Nephron (organoid): ENCODE results near the gene ERCC1.

ENCODE experiments used
- H3K27ac Mint-ChIP-seq, 3 experiments: 2 replicates each; pipeline ENCODE4 v1.8.0; 2020; ENCODE audit warnings: mixed read lengths in 3 of 3, mild to moderate bottlenecking in 2 of 3, moderate library complexity in 1 of 3
- H3K27me3 Mint-ChIP-seq: 2 replicates; pipeline ENCODE4 v1.8.0; 2021; ENCODE audit warnings: low read depth, mild to moderate bottlenecking, moderate library complexity, mixed read lengths
- H3K36me3 Mint-ChIP-seq: 2 replicates; pipeline ENCODE4 v1.8.0; 2020; ENCODE audit warnings: low read depth, mixed read lengths
- H3K4me1 Mint-ChIP-seq: 2 replicates; pipeline ENCODE4 v1.8.0; 2020; ENCODE audit warnings: mixed read lengths
- H3K4me3 Mint-ChIP-seq, 3 experiments: 2 replicates each; pipeline ENCODE4 v1.8.0; 2020; ENCODE audit warnings: mild to moderate bottlenecking in 3 of 3, mixed read lengths in 3 of 3, moderate library complexity in 2 of 3
- H3K9me3 Mint-ChIP-seq: 2 replicates; pipeline ENCODE4 v1.8.0; 2020; ENCODE audit warnings: mixed read lengths
- TF ChIP-seq, protein P1 (sequence below), 3 experiments: fragments of 200-600 bp; sonication (generic); IDR thresholded peaks; one replicate each; pipeline ENCODE4 v1.5.0; 2021; ENCODE audit warnings: antibody characterized with exemption in 3 of 3; ENCODE audit not compliant: unreplicated experiment in 3 of 3

Gene ERCC1

DNA sequence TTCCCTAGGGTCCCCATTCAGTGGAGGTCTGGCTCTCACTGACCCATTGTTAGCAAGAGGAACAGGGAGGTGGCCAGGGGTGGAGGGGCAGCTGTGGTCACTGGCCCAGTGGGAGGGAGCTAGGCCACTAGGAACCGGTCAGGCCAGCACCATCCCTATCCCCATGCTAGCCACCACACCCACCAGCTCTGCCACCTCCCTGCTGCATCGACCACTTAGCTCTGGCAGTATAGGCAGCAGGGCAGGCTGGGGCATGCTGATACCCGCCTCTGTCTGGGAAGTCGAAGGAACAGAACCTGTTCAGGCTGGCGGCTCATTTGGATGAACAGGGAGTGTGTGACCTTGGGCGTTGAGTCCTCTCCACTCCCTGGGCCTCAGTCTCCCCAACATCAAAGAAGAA is 23.5 kb downstream of the ERCC1 start:
- TF ChIP-seq, protein P1, sequence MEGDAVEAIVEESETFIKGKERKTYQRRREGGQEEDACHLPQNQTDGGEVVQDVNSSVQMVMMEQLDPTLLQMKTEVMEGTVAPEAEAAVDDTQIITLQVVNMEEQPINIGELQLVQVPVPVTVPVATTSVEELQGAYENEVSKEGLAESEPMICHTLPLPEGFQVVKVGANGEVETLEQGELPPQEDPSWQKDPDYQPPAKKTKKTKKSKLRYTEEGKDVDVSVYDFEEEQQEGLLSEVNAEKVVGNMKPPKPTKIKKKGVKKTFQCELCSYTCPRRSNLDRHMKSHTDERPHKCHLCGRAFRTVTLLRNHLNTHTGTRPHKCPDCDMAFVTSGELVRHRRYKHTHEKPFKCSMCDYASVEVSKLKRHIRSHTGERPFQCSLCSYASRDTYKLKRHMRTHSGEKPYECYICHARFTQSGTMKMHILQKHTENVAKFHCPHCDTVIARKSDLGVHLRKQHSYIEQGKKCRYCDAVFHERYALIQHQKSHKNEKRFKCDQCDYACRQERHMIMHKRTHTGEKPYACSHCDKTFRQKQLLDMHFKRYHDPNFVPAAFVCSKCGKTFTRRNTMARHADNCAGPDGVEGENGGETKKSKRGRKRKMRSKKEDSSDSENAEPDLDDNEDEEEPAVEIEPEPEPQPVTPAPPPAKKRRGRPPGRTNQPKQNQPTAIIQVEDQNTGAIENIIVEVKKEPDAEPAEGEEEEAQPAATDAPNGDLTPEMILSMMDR (IDR thresholded peaks at IDR 0.05; ENCODE audit: unreplicated experiment in 3 of 3): no peak
- Mint-ChIP-seq H3K36me3 (no peaks in the 10 kb centered on the region), H3K27me3 (peaks cover 89% of the 10 kb centered on the region), H3K9me3 (no peaks in the 10 kb centered on the region), H3K4me1 (peaks cover 14% of the 10 kb centered on the region), H3K4me3 (no peak overlapping the region), H3K27ac (no peak overlapping the region)

DNA sequence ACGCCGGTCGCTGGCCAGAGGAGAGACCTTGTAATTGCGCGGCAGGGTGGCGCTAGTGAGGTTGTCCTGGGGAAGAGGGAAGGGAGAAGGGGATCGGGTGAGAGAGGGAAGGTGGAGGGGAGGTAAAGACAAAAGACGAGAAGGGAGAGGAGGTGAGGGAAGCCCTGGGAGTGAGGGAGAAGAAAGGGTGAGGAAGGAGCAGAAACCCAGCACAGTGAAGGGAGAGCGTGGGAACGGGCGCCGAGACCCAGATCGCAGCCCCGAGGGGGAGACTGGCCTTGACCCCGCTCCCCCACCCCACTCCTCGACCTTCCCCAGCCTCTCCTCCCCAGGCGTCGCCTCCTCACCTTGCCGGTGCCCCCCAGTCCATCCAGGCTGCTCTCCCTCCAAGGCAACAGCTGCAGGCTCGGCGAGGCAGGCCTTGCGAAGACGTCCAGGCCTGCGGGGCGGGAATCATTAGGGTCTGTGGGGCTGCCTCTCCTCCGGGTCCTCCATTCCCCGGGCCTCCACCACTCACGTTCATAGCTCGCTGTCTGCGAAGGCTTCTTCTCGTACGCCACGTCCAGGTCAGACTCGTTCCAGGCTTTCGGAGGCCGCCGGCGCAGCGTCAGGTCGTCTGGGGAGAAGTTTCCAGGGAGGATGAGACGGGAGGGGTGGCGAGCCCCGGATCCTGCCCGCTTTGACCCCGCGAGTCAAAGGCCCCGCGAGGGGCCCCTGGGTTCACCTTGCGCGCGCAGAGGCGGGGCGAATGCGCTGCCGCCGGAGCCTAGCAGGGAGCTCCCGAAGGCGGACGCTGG is 27.7 kb downstream of the ERCC1 start:
- H3K27me3 Mint-ChIP-seq: peaks cover 60% of the 10 kb centered on the region
- H3K27ac Mint-ChIP-seq: no peak overlapping the region
- no peak overlapping the region for H3K4me3 Mint-ChIP-seq
- TF ChIP-seq, protein P1 (IDR thresholded peaks at IDR 0.05; ENCODE audit: unreplicated experiment in 3 of 3): peak in 1 of 3 experiments; percentile 8
- no peaks in the 10 kb centered on the region for H3K36me3 Mint-ChIP-seq
- no peaks in the 10 kb centered on the region for H3K4me1 Mint-ChIP-seq
- no peaks in the 10 kb centered on the region for H3K9me3 Mint-ChIP-seq

DNA sequence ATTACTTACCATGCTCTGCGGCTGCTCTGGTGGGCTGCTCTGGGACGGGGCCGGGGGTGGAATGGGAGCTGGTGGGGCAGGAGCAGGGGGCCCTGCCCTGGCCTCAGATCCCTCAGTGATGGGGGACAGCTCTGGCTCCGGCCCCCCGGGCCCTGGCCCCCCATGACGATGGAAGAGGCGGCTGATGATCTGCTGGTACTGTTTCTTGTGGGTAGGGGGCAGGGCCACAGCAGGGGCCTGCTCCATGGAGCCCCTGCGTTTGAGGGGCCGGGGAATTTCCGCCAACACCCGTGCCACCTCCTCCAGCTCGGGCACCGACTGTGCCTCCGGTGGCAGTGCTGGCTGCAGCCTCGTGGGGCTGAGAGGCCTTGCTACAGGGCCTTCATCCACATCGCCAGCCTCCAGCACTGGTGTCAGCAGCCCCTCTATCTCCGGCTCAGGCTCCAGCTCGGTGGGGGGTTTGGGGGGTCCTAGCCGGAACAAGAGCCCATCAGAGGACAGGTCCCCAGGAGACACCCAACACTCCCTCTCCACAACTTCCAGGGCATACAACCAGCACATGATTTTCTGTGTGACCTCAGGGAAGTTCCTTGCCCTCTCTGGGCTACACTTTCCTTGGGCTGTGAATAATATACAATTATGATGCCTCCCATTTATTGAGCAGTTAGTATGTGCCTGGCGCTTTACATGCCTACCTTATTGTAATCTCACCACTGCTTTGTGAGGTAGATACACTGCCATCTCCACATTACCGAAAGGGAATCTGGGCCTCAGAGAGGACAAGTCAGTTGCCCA is 31.6 kb downstream of the ERCC1 start:
- Mint-ChIP-seq H3K36me3 (no peaks in the 10 kb centered on the region), H3K27me3 (peaks cover 37% of the 10 kb centered on the region), H3K9me3 (no peaks in the 10 kb centered on the region), H3K4me3 (no peak overlapping the region), H3K4me1 (no peaks in the 10 kb centered on the region), H3K27ac (no peak overlapping the region)
- TF ChIP-seq, protein P1 (IDR thresholded peaks at IDR 0.05; ENCODE audit: unreplicated experiment in 3 of 3): no peak

DNA sequence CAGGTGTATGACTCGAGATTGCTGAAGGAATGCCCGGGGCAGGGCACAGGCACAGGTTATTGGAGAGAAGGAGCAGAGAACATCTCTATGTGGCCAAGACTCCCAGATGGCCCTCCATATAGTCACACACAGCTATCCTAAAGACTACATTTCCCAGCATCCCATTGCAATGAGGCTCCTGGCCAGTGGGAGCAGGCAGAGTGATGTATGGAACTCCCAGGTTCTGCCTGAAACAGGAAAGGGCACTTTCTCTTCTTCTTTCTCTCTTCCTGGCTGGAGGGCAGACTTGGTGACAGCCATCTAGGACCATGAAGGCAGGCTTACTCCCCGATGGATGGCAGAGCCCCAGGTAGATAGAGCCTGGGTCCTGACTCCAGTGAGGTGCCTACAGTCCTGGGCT is 32.4 kb downstream of the ERCC1 start:
- no peaks in the 10 kb centered on the region for H3K9me3 Mint-ChIP-seq
- H3K27me3 Mint-ChIP-seq: peaks cover 37% of the 10 kb centered on the region
- H3K27ac Mint-ChIP-seq: no peak overlapping the region
- no peaks in the 10 kb centered on the region for H3K4me1 Mint-ChIP-seq
- TF ChIP-seq, protein P1 (IDR thresholded peaks at IDR 0.05; ENCODE audit: unreplicated experiment in 3 of 3): no peak
- no peak overlapping the region for H3K4me3 Mint-ChIP-seq
- H3K36me3 Mint-ChIP-seq: no peaks in the 10 kb centered on the region

DNA sequence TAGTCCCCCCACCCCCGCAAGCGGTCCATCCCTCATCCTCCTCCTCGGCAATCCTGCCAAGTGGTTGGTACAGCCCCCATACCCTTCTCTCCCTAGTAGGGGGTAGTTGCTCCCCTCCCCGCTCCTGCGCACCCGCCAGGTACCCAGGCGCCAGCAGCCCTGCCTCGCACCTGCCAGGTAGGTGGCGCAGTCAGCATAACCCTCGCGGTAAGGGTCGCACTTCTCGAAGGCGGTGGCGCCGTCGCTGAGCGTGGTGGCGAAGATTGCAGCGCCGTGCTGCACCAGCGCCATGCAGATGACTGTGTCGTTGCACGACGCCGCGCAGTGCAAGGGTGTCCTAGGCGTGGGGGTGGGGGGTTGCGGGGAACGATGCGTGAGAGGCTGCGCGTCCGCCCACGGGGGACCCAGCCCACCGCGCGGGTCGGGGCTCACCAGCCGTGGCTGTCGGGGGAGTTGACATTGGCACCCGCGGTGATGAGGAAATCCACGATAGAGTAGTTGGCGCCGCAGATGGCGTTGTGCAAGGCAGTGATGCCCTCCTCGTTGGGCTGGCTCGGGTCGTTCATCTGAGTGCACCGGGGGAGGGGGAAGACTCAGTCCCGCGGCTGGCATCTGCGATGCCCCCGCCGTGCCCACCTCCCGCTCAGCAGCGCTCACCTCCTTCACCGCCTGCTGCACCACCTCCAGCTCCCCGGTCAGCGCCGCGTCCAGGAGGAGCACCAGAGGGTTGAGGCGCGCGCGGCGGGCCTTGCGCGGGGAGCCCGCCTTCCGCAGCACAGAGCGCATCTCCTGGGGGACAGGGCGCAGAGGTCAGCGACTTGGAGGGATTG is 38.1 kb downstream of the ERCC1 start:
- Mint-ChIP-seq H3K27ac (no peak overlapping the region), H3K36me3 (no peaks in the 10 kb centered on the region), H3K27me3 (peaks cover 27% of the 10 kb centered on the region), H3K9me3 (no peaks in the 10 kb centered on the region), H3K4me3 (no peak overlapping the region), H3K4me1 (no peaks in the 10 kb centered on the region)
- TF ChIP-seq, protein P1 (IDR thresholded peaks at IDR 0.05; ENCODE audit: unreplicated experiment in 3 of 3): no peak
